HG03095 (cell line): Measurements from ENCODE around the gene DCST2.

Experiments used
- ATAC-seq: cut with Tn5 transposase; IDR thresholded peaks from one replicate; pipeline ENCODE4 v1.9.1; 2021; ENCODE audit warnings: moderate library complexity; ENCODE audit not compliant: unreplicated experiment

DCST2 gene

DNA sequence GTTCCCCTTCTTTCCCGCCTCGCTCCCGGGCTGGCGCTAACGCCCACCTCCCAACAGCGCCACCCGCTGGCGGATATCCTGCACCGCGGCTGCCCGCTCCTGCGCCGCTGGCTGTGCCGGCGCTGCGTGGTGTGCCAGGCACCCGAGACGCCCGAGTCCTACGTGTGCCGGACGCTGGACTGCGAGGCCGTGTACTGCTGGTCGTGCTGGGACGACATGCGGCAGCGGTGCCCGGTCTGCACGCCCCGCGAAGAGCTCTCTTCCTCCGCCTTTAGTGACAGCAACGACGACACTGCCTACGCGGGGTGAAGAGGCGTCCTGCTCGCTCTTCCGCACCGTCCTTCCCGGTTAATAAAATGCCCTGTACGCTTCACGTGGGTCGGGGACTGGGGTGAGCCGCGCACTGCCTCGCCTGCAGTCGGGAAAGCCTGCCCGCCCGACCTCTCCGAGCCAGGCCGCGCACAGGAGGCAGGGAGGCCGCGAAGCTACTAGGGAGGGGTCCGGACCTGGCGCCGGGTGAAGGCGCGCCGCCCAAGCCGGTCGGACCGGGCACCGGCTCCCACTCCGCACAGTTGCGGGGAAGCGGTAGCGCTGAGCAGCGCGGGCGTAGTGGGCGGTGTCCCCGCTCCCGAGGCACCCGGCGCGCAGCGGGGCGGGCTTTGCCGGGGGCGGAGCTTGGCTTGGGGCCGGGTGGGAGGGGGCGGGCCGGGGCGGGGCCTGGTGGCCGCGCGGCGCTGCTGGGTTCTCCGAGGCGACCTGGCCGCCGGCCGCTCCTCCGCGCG lies 17.2 kb upstream of the DCST2 start, which contains the start of gene ADAM15:
Gene ADAM15, plus strand, starts transcription at position 757 of the 782 bp plus-strand sequence. CDS start 71 bp downstream, outside the sequence.
- peak; percentile 50 for ATAC-seq

DNA sequence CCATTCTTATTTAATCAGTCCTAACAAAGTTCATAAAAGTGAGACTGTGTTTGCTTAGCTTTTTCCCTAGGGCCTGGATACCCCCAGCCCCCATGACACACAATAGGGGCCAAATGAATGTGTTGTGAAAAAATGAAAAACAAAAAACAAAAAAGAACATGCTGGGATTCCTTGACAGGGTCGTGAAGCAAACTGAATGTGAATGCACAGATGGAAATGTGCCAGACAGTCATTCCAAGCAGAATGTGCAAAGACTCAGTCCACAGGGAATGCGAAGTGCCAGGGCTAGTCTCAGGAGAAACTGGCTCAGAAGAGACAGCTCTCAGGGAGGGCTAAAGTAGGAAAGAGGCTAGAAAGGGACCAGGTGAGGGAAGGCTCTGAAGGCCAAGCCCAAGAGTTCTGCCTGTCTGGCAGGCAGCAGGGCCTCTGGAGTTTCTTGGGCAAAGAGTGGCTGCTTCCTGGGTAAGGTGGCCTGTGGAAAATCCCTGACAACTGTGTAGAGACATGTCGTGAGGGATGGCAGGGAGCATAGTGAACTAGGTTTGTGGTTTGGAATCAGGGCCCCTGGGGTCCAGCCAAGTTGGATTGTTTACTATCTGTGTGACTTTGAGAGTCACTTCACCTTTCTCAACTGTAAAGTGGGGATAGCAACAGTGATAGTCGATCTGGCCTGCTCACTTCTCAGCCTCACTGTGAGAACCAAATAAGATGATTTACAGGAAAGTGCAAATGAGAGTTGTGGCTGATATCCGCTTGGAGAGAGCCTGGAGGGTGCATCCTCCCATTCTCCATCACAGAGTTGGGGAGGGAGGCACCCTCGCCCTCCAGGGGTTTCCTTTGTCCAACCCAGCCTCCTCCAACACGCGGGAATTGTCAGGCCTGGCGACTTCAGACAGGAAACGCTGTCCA lies 16.3 kb upstream of the DCST2 start:
- no peak for ATAC-seq

DNA sequence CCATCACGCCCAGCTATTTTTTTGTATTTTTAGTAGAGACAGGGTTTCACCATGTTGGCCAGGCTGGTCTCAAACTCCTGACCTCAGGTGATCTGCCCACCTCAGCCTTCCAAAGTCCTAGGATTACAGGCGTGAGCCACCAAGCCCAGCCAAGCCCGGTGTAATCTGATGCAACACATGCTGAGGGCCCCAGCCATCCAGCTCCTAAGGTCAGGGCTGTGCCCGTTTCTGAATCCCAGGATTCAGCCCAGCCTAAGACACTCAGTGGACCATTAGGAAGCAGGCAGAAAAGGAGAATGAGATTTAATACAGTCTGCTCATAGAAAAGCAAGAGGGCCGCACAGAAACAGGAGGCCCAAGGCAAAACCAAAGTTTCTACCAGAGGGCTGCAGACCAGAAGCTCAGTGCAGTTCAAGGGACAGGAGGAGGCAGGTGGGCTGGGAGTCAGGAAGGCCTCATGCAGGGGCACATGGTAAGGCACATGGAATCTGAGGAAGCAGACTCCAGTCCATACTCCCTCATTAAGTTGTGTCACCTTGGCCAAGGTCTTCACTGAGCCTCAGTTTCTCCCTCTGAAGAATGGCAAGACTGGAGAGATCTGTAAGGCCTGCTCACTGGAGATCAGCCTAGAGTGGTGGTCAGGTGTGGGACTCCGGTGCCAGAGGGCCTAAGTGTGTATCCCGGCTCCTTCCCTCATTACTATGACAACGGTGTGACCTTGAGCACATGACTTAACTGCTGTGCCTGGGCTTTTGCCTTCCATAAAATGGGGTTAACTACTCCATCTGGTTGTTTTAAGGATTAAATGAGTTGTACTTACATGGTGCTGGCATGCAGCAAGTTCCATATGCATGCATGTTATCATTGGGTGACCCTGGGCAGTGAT lies 15.1 kb upstream of the DCST2 start:
- ATAC-seq, result no peak

DNA sequence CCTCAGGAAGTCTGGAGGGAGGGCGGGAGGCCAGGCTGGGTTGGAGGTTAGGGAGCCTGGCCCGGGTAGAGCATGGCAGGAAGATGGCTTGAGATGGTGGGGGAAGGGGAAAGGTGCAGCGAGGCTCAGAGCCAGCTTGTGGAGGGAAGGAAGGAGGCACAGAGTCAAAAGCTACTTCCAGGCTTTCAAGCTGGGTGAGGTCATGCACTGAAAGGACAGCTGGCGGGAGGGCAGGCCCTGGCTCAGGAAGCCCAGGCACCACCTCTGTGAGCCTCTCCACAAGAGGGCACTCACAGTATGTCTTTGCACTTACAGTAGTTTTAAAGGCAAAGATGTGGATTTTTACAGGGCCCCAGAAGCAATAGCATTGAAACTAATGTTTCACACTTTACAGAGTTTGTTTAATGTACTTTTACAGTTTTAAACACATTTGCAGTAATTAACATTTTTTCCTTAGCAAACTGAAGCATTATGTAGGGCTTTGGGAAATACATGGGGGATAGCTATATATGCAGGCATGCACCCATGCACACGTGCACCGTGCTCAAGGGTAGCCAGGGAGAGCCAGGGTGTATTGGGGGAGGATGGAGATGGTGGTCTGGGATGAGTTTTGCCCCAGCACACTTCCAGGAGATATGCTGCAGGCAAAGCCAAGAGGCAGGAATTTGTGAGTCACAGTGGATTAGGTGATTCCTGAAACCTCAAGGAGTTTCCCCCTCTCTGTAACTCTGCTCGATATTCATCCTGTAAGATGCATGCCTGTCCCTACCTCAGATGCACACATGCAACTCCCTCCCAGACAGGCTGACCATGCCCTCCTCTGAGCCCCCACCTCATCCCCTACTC lies 11.5 kb upstream of the DCST2 start:
- no peak for ATAC-seq

DNA sequence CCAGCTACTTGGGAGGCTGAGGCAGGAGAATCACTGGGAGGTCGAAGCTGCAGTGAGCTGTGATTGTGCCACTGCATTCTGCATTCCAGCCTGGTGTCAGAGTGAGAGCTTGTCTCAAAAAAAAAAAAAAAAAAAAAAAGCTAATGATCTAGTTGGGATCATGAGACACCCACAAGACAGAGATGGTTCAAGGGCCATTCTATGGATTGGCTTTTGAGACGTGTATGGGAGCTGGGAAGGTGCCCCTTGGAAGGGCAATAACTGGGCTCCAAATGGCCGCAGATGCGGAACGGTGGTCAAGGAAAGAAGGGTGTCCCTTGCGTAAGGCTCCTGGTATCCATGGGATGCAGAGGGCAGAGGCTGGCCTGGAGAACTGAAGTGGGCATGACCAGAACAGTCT lies 10.8 kb upstream of the DCST2 start:
- ATAC-seq, result no peak

DNA sequence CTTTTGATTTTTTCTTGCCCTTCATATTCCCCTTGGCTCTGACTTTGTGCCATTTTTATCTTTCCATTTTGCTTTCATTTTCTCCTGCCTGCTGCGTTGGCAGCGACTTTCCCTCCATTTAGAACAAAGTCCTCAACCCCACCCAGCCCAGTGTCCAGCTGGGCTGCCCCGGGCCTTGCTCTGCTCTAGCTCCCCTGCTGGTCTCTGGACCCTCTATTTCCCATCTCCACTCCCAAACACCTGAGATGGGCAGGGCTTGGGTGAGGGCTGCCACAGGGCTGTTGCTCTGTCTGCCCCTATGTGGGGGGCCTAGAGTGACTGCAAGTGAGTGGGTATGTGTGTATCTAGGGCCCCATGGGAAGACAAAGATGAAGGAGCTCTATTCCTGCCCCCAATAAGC lies 10.2 kb upstream of the DCST2 start:
- no peak for ATAC-seq

DNA sequence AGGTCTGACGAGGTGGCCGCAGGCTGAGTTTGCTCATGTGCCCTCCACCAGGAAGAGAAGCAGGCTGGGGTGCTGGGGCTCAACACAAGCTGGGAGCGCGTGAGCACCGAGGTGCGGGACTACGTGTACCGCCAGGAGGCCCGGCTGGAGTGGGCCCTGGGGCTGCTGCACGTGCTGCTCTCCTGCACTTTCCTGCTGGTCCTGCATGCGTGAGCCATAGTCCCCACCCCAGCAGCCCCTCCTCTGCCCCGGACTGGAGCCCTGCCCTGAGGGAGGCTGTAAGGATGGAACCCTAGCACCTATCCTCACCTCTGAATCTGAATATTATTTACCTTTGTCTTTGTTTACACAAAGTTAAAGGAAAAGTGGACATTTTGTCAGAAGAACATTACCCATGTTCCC lies 9.7 kb upstream of the DCST2 start:
- ATAC-seq, result no peak

DNA sequence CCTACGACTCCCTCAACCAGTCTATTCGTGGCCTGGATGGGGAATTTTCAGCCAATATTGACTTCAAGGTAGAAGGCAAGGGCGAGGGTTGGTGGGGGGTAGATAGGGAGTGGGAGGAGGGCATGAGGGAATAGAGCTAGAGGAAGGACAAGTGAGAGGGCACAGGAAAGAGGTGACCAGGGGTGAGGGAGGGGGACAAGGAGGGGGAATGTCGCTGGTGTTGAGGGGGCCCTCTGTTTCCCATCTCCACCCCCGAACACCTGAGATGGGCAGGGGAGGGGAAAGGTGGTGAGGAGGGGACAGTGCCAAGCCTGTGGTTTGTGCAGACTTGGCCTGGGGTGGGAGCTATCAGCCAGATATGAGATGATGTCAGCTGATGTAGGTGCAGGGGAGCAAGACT lies 9.2 kb upstream of the DCST2 start:
- no peak for ATAC-seq

DNA sequence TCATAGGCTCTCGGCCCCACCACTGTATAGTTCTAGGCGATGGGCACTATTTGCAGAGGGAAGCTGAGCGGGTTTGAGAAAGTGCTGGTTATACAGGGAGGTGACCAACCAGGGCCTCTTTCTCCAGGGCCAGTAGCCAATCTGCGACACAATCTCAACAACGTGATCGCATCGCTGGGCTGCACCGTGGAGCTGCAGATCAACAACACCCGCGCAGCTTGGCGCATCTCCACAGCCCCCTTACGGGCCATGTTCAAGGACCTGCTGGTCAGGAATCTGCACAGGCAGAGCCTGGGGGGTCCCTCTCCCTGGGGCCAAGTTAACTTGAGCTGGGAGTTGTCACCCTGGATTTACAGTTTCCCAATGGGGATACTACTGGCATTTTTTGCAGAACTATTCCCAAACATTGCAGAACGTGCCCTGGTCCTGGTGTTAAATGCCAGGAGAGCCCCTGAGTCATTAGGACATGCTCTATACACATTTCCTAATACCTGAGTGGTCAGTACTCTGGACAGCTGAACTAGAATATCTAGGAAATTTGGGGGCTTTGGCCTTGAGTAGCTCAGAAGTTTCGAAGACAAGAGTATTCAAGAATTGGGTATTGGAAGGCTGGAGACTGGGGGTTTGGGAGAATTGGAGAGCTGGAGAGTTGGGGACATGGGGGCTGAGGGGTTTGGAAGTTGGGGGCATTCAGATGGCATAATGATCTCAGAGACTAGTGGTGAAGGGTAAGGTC lies 6.9 kb upstream of the DCST2 start:
- ATAC-seq, result no peak

DNA sequence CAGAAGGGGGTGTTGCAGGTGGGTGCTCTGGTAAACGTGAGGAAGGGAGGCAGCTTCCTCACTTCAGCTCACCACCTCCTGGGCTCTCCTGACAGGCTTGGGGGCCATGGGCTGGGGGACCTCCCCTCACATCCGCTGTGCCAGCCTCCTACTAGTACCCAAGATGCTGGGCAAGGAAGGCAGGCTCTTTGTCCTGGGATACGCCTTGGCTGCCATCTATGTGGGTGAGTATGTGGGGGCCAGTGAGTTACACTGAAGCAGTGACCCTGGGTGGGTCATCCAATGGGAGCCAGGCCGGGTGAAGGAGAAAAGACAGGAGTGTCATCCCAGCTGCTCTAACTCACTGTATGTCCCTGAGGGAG lies 5.7 kb upstream of the DCST2 start:
- ATAC-seq, result no peak

DNA sequence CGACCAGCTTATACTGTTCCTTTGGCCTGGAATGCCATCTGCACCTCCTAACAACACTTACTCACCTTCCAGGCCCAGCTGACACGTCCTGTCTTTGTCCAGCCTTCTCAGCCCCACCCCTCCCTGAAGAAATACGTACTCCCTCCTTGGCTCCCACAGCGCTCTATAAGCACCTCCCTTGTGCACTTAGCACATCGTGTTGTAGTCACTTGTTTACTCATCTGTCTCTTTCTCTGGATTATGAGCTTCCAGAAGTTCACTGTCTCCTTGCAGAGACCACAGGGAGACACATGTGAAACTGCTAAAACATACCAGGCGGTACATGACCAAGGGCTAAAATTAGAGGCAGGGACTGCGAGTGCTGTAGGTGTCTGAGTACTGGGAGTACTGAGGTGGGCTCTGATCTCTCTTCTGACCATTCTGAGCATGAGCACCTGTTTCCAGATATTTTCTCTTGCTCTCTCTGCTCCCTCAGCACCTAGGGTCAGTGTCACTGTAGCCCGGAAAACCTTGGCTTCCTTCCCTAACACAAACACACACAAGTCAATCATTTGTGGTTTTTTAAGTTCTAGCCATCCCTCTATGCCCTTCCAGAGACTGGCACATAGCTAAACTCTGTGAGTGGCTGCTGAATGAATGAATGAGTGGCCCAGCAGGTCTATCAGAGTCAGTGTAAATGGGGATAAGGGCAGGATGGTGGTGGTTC lies 5.2 kb upstream of the DCST2 start:
- no peak for ATAC-seq

DNA sequence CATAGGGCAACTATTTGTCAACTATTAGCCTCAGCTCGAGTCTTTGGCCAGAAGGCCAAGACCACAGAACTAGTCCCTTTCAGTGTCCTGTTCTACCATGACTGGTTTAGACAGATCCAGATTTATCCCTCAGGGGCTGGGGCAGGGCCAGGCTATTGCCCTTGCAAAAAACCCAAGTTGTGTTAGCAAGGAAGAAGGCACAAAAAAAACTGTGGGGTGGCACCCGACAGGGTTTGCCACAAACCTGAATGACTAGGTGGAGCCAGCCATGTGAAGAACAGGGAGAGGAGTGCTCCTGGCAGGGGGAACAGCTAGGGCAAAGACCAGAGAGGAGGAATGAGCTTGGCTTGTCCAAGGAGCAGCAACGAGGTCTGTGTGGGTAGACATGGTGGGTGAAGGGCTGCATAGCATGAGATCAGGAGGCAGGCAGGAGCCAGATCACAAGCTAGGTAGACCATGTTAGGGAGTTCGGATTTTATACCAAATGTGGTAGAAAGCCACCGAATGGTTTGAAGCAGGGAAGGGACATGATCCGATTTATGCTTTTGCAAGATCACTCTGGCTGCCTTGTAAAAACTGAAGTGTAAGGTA lies 4.4 kb upstream of the DCST2 start:
- no peak for ATAC-seq

DNA sequence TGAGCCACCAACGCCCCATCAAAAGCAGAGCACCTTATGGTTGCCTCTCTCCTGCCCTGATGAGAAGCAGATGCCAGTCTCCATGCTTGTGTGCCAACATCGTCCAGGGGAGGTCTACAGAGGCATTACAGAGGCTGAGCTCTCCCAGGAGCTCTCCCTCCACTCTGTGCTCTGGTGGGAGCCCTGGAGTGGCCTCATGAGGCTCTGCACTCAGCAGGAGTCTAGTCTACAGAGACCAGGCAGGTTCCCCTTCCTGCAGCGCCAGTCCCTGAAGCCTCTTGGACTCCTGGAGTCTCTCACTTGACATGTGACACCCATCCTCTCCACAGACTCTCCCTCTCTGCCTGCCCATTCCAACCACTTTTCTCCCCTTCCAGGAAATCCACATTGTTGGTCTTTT lies 3.5 kb upstream of the DCST2 start:
- no peak for ATAC-seq

DNA sequence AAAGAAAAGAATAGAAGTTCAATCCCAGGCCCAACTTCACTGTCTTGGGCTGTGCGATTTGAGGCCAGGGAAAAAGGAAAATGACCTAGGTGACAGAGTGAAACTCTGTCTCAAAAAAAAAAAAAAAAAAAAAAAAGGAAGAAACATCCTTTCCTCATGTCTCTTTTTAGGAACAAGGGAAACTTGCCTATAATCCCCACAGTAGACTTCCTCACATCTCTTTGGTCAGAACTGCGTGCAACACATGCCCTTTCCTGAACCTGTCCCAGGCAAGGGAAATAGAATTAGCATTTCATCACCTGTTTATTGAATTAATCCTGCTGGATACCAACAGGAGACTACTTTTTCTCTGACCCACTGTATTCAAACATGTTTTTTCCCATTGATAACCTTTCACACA lies 2.4 kb upstream of the DCST2 start:
- ATAC-seq, result no peak

DNA sequence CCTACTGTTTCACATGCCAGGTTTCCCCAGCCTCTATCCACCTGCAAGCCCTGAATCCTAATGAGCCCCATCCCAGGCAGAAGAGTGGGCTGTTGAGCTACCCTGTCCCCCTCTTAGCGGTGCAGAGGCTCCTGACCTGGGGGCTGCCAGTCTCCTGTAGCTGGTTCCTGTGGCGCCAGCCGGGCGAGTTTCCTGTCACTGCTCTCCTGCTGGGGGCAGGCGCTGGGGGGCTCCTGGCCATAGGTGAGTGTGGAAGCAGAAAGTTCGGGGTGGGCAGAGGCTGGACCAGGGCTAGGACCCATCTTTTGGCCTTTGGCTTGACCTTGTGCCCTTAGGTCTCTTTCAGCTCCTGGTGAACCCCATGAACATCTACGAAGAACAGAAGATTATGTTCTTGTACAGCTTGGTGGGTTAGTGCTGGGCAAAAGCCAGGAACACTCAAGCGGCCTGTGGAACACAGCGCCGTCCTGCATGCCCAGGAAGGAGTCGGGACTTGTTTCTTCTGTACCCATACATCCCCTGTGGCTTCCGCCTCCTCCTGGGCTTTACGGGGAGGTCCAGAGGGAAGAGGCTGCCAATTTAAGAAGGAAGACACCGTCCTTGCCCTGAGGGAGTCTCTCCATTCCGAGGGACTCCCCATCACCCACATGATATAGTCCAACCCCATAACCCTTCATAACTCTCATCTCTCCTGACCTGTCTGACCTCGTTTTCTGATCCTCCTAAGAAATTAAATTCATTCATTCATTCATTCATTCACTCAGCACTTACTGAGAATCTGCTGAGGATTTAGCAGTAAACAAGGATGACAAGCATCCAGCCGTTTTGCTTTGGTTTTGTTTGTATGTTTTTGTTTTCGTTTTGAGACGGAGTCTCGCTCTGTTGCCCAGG lies 982 bp upstream of the DCST2 start:
- ATAC-seq, result no peak

DNA sequence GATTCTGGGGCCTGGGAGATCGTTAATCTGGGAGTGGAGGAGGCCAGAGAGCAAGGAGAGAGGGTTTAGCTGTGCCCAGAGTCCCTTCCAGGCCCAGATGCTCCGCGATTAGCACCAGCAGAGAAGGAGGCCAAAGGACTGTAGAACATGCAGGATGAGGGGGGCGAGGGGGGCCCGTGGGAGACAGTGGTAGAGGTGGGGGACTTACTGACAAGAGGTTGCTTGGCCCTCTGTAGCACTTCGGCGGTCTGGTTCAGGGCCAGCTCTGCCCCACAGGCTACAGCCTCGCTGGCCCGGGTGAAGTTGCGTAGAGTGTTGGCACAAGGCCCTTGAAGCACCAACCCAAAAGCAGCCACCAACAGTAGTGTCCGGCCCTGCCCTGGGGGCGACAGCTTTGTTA lies 695 bp downstream of the DCST2 start:
- ATAC-seq, result no peak

DNA sequence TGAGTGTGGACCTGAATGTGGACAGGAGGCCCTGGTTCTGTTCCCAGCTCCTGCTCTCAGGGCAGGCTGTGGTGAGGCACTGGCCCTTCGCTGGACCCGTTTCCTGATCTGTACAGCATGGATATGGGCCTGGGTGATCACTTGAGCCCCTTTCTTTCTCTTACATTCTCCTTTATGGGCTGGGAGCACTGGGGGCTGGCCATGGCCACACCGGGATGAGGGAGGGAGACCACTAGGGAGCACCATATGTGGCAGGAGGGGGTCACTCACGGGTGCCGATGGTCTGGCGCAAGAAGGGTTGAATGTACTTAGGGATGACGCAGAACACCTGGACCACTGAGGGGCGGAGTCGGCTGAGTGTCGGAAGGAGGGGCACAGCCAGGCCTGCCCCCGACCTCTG lies 2.7 kb downstream of the DCST2 start:
- ATAC-seq, result no peak
